CD4-positive, alpha-beta T cell treated with Interleukin-15 for 1 hour (primary cell): ENCODE data around the gene ZNF358.

ENCODE experiments used
- DNase-seq: peaks from one replicate; pipeline ENCODE4 v3.0.0-alpha.2; 2020

Gene ZNF358

DNA sequence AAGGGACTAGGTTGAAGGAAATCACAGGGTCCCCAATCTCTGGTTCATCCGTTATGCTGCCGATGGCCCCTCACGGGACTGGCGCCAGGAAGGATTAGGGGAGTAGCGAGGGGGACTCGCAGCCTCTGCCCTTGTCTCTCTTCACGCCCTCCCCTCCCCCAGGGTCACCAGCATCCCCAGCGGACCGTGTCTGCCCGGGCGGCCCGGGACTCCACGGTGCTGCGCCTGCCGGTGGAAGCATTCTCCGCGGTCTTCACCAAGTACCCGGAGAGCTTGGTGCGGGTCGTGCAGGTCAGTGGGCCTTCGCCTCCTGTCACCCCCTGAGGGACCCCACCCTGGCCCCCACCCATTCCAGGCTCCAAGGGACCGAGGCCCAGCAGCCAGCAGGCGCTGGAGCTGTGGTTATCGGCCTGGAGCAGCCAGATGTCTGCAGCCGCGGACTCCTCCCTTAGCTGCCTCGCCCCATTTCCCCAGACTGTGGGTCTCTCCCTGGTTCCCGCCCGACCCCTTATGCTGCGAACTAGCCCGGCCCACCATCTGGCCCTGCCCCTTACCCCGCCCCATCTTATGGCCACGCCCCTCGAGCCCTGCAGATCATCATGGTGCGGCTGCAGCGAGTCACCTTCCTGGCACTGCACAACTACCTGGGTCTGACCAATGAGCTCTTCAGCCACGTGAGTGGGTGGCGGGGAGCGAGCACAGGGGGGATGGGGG, 25.0 kb downstream of the ZNF358 start:
- no peak for DNase-seq

DNA sequence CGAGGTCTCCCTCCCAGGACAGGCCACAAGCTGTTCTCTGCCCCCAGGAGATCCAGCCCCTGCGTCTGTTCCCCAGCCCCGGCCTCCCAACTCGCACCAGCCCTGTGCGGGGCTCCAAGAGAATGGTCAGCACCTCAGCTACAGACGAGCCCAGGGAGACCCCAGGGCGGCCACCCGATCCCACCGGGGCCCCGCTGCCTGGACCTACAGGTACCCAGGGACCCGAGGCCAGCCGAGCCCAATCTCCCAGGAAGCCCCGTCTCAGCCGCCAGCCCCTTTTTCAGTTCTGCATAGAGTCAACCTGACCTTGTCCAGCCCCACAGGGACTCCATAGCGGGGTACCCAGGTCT, 25.5 kb downstream of the ZNF358 start:
- no peak for DNase-seq

DNA sequence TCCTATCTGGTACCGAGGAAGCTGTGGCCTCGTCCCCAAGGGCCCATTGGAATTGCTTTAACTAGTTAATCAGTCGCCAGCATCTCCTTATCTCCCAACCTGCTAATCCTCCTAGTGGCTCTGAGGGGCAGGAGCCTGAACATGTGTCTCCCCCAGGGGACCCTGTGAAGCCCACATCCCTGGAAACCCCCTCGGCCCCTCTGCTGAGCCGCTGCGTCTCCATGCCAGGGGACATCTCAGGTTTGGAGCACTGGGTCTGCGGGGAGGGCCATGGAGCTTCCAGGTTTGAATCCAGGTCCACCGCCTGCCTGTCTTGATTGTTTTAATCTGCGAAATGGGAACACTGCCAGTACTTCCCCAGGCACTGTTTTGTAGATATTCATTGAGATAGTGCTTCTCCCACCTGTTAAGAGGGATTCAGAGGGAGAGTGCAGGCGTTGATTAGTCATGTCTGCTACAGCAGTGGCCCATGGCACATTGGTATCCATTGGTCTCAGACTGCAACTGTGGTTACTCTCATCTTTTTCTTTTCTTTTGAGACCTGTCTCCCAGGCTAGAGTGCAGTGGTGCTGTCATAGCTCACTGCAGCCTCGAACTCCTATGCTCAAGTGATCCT, 26.0 kb downstream of the ZNF358 start:
- DNase-seq, result no peak

DNA sequence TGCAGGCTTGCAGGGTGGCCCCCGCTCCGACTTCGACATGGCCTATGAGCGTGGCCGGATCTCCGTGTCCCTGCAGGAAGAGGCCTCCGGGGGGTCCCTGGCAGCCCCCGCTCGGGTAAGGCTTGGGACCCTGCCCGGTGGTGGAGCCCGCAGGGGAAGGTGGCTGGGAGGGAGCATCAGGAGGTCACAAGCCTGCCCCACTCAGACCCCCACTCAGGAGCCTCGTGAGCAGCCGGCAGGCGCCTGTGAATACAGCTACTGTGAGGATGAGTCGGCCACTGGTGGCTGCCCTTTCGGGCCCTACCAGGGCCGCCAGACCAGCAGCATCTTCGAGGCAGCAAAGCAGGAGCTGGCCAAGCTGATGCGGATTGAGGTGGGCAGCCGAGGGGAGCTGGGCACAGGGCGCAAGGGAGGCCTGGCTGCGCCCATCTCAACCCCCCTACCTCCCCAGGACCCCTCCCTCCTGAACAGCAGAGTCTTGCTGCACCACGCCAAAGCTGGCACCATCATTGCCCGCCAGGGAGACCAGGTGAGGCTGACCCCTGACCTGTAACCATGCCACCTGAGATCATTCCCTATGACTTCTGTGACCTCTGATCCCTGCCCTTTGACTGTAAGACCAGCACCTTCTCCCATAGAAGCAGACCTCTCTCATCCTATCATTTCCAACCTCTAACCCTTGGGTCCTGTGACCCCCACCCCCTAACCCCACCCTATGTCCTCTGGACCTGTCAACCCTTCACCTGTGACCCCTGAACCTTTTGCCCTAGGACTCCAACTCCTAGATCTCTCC, 26.8 kb downstream of the ZNF358 start:
- DNase-seq, result no peak

DNA sequence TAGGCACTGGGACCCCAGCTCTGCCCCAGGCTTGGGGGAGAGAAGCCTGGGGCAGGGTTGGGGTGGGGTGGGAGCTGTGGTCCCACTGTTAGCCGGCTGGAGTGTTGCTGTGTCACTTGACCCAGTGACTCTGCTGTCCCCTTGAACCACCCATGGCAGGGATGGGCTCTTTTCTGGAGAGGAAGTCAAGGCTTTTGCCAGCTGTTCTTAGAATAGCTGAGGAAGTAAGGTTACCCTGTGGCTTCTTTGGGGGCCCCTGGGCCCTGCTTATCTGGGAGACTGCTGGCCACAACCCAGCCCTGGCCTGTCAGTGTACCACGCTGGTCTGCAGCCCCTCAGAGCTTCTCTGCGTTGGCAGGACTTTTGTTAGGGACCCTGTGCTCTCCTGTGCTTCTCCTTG, 28.7 kb downstream of the ZNF358 start:
- DNase-seq, result peak; percentile 64

DNA sequence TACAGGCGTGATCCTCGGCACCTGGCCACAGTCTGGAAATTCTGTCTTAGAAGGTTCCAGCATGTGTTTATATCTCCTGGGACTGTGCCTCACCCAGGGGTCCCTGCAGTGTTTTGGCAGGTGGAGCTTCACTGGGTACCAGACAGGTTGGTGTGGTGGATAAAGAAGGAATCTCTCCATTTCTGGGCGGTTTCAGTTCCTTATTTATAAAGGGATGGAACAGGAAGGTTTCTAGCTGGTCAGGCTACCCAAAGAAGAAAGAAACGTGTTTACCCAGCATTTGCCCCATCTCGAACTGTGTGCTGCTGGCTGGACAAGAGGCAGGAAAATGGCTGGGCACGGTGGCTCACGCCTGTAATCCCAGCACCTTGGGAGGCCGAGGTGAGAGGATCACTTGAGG, 29.4 kb downstream of the ZNF358 start:
- DNase-seq, result no peak

DNA sequence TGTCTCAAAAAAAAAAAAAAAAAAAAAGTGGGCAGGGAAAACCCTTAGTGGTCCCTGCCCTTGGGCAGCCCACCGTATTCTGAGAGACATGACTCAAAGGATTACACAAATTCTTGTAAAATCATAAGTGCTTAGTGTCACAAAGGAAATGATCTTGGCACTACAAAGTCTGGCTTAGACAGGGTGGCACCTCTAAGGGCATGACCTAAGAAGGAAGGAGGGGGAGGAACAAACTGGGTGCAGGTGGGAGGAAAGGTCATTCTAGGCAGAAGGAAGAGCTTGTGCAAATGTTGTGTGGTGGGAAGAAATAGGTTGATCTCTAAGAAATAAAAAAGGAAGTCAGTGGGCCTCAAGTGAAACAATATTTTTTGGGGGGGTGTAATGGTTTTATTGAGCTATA, 30.0 kb downstream of the ZNF358 start:
- DNase-seq, result no peak

DNA sequence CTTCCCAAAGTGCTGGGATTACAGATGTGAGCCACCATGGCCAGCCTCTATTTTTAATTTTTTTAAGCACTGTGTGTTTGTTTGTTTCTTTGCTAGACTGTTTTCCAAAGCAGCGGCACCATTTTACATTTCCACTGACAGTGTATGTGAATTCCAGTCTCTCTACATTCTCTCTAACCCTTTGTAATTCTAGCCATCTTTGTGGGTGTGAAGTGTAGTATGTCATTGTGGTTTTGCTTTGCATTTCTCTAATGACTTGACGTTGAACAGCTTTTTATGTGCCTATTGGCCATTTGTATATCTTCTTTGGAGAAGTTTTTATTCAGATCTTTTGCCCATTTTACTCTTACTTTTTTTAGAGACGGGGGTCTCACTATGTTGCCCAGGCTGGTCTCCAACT, 31.3 kb downstream of the ZNF358 start:
- DNase-seq, result no peak

DNA sequence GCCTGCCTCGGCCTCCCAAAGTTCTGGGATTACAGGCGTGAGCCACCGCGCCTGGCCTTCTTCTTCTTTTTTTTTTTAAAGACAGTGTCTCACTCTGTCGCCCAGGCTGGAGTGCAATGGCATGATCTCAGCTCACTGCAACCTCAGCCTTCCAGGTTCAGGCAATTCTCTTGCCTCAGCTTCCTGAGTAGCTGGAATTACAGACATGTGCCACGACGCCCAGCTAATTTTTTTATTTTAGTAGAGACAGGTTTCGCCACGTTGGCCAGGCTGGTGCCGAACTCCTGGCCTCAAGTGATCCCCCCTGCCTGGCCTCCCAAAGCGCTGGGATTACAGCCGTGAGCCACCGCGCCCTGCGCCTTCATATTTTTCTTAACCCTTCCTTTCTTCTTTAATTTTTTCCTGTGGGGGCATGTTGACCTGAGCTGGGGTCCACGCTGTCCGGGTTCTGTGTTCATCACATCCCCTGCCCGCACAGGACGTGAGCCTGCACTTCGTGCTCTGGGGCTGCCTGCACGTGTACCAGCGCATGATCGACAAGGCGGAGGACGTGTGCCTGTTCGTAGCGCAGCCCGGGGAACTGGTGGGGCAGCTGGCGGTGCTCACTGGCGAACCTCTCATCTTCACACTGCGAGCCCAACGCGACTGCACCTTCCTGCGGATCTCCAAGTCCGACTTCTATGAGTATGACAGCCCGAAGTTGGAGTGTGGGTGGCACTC, 33.7 kb downstream of the ZNF358 start:
- DNase-seq, result no peak

DNA sequence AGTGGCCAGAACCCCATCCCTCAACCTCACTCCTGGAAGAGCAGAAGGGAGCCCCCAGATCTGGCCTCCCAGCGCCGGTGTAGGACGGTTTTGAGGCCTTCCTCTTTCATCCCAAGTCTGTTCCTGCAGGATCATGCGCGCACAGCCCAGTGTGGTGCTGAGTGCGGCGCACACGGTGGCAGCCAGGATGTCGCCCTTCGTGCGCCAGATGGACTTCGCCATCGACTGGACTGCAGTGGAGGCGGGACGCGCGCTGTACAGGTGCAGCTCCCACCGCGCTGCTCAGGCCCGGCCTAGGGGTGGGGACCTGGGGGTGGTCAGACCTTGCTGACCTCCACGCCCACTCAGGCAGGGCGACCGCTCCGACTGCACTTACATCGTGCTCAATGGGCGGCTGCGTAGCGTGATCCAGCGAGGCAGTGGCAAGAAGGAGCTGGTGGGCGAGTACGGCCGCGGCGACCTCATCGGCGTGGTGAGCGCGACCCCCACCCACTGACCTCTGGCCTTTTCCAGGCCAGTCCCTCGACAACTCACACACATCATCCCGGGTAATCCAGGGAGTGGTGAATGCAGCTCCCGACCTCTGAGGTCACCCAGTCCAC, 34.4 kb downstream of the ZNF358 start:
- DNase-seq, result no peak

DNA sequence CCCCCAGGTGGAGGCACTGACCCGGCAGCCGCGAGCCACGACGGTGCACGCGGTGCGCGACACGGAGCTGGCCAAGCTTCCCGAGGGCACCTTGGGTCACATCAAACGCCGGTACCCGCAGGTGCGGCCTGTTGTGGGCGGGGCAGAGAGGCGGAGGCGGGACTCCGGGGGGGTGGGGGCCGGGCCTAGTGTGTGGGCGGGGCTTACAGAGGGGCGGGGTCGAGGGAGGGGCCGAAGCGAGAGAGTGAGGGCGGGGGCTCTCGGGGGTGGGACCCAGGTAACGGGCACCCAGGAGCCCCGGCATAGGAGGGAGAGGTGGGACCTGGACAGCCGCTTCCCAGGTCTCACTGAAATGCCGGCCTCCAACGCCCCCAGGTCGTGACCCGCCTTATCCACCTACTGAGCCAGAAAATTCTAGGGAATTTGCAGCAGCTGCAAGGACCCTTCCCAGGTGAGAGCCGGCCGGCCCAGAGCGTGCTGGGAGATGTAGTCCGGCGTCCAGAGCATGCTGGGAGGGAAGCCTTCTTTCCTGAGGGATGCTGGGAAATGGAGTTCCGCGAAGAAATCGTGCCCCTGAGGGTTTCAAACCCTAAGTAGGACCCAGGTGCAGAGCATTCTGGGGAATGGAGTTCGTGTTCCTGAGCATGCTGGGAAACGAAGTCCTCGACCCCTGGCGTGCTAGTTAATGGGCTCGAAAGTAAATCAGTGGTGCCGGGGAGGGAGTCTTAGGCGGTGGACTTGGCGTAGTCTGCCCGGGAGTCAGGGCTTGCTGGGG, 35.3 kb downstream of the ZNF358 start:
- DNase-seq, result peak; percentile 70

DNA sequence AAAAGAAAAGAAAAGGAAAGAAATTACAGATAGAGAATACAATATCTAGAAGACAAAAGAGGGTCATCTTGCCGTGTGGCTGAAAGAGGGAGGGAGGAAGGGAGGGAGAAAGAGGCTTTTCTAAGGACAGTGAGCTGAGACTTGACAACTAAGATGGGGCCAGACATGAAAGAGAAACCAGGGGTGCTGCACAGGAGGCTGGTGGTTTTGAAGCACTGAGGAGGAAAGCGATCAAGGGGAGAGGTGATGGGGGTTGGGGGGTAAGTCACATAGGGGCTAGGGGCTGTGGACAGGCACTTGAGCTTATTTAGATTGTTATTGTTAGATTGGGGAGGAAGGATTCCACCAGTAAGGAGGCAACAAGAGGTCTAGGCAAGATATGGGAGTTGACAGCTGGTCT, 36.9 kb downstream of the ZNF358 start:
- DNase-seq, result no peak

DNA sequence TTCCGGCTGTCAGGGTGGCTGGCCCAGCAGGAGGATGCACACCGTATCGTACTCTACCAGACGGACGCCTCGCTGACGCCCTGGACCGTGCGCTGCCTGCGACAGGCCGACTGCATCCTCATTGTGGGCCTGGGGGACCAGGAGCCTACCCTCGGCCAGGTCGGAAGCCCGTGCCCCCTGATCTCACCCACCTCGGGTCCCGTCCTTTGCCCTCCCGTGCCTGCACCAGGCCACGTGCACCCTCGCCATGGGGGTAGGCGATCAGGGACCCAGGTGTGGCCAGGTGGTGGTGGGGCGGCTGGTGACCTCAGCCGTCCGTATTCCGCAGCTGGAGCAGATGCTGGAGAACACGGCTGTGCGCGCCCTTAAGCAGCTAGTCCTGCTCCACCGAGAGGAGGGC, 38.7 kb downstream of the ZNF358 start:
- no peak for DNase-seq

DNA sequence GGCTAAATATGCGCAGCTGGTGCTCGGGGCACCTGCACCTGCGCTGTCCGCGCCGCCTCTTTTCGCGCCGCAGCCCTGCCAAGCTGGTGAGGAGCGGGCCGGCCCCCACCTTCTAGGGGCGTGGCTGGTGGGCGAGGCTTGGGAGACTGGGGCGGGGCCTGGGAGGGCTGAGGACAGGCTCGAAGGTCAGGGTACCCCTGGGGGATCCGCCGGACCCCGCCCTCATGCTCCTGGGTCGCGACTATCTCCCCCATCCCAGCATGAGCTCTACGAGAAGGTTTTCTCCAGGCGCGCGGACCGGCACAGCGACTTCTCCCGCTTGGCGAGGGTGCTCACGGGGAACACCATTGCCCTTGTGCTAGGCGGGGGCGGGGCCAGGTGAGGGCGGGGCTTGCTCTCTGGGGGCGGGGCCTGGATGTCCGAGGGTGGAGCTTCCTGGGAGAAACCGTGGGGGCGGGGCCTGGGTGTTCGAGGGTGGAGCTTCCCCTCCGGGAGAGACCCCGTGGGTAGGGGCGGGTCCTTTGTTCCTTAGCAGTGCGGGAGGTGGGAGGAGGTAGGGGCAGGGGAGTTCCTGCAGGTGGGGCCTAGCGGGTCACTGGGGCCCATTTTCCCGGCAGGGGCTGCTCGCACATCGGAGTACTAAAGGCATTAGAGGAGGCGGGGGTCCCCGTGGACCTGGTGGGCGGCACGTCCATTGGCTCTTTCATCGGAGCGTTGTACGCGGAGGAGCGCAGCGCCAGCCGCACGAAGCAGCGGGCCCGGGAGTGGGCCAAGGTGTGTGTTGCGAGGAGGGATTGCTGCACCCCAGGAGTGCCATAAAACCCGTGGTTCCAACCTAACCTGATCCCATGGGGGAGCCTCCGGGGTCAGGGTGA, 39.3 kb downstream of the ZNF358 start:
- DNase-seq, result no peak

DNA sequence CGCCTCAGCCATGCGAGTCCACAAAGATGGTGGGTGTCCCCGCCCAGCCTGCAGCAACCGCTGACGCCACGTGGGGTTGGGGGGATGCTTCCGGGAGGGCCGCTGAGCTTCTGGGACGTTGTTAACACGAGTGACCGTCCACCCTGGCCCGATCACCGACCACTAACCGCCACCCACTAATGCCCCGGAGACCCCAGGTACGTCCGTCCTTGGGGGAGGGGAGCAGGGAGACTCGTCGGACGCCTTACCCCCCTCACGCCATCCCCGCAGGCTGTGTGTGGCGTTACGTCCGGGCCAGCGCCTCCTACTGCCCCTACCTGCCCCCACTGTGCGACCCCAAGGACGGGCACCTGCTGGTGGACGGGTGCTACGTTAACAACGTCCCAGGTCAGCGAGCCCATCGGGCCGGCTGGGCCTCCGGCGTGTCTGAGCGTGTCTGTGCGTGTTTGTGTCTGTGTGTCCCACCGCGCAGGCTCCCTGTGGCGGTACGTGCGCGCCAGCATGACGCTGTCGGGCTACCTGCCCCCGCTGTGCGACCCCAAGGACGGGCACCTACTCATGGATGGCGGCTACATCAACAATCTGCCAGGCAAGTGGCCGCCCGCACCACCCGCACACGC, 40.9 kb downstream of the ZNF358 start:
- no peak for DNase-seq

DNA sequence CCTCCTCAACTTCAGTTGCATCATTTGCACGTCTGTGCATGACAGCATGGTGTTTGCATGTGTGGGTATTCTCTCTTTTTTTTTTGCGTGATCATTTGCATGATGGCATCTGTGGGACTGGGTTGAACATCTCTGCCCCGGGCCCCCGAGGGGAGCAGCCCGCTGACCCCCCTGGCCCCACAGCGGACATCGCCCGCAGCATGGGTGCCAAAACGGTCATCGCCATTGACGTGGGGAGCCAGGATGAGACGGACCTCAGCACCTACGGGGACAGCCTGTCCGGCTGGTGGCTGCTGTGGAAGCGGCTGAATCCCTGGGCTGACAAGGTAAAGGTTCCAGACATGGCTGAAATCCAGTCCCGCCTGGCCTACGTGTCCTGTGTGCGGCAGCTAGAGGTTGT, 42.8 kb downstream of the ZNF358 start:
- DNase-seq, result no peak

DNA sequence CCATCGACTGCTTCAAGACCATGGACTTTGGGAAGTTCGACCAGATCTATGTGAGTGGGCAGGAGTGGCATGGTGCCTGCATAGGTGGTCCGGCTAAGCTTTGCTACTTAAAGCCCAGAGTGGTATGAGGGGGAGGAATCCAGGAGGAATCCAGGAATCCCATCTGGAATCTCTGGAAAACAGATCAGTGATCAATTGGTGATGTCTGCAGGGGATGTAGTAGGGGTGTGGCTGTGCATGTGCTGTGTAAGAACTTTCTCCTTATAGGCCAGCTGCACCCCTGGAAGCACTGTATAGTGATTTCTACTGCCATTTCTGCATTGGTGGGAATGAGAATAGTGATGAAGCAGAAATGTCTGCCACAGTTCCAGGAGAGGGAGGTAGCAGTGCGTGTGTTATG, 43.2 kb downstream of the ZNF358 start:
- DNase-seq, result no peak

DNA sequence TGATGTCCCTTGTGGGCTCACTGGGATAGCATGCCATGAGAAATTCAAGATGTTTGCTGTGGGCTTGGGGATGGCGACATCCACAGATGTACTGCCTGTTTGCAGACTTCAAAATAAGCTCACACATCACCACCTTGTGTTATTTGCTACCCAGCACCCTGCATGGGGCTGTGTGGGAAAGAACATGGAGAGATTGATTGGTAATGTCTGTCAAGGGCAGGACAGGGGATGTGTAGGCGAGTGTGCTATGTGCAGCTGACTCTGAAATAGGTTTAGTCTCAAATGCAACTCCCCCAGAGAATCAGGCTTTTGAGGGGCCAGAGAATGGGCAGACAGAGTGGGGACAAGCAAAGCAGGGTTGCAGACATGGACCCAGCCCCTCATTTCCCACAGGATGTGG, 44.4 kb downstream of the ZNF358 start:
- no peak for DNase-seq

DNA sequence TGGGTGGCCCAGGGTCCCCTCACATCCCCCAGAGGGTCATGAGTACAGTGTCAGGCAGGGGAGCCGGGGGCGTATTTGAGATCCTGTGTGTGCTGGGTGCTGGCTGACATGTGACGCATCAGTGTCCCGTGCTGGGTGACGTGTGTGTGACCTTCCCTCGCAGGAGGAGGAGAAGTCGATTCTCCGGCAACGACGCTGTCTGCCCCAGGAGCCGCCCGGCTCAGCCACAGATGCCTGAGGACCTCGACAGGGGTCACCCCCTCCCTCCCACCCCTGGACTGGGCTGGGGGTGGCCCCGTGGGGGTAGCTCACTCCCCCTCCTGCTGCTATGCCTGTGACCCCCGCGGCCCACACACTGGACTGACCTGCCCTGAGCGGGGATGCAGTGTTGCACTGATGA, 45.4 kb downstream of the ZNF358 start:
- DNase-seq, result no peak

DNA sequence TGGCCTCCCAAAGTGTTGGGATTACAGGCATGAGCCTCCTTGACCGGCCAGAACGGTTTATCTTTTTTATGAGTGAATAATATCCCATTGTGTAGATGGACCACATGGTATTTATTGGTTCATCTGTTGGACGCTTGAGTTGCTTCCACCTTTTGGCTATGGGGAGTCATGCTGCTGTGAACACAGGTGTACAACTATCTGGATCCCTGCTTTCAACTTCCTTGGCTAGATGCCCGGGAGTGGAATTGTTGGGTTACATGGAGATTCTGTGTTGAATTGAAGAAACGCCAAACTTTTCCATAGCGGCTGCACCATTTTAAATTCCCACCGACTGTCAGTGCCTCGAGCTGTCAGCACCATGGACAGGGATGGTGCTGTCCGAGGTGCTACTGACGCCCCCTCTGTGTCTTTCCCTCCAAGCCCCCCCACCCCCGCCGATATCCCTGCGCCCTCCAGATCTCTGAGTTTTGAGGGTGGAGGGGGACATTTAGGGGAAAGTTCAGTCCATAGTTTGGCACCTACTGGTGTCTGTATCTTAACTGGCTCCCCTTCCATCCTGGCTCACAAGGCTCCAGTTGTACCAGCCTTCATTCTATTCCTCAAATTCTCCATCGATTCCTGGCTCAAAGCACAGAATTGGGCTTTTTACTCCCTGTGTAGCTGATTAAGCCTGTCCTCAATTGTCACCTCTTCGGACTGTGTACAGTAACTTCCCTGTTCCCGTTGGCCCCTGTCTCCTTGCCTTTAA, 46.9 kb downstream of the ZNF358 start:
- no peak for DNase-seq
